SJCRH30 (cell line): ENCODE results near the gene TCTA. TPM values are rescaled to one million over a fixed set of nuclear protein-coding genes. Genes with fewer than 3 reads are reported as not detected.
A peak's percentile ranks its signal among the peaks of the same experiment; 100 is the strongest.

Experiments
- DNase-seq, 2 experiments: peaks; one replicate each; pipeline ENCODE4 v3.0.0-alpha.2; 2015 to 2020
- H3K27ac ChIP-seq: fragments of 250-450 bp; sonication (Bioruptor Pico); 2 replicates; pipeline ENCODE4 v1.5.1; 2020; ENCODE audit warnings: mild to moderate bottlenecking, moderate library complexity
- H3K27me3 ChIP-seq: fragments of 250-450 bp; sonication (Bioruptor Pico); 2 replicates; pipeline ENCODE4 v1.5.1; 2020; ENCODE audit warnings: mild to moderate bottlenecking, moderate library complexity
- H3K36me3 ChIP-seq: fragments of 250-450 bp; sonication (Bioruptor Pico); 2 replicates; pipeline ENCODE4 v1.5.1; 2020; ENCODE audit warnings: mild to moderate bottlenecking, moderate library complexity
- H3K4me1 ChIP-seq: fragments of 250-450 bp; sonication (Bioruptor Pico); 2 replicates; pipeline ENCODE4 v1.5.1; 2020; ENCODE audit warnings: mild to moderate bottlenecking, moderate library complexity
- H3K4me3 ChIP-seq: fragments of 250-450 bp; sonication (Bioruptor Pico); 2 replicates; pipeline ENCODE4 v1.5.1; 2020; ENCODE audit warnings: mild to moderate bottlenecking, moderate library complexity
- H3K9me3 ChIP-seq: fragments of 250-450 bp; sonication (Bioruptor Pico); replicated peaks from 2 replicates; pipeline ENCODE4 v1.5.1; 2020; ENCODE audit warnings: mild to moderate bottlenecking, moderate library complexity
- total RNA-seq: library from RNA; depleted of rRNA; stranded (reverse); fragments of >200 nt; shearing (Covaris generic); gene quantifications from 2 replicates; pipeline ENCODE4 v1.2.3, GENCODE V29; 2014

The TCTA gene
- total RNA-seq, 1 experiment from 2014 or later = 13.1 TPM

DNA sequence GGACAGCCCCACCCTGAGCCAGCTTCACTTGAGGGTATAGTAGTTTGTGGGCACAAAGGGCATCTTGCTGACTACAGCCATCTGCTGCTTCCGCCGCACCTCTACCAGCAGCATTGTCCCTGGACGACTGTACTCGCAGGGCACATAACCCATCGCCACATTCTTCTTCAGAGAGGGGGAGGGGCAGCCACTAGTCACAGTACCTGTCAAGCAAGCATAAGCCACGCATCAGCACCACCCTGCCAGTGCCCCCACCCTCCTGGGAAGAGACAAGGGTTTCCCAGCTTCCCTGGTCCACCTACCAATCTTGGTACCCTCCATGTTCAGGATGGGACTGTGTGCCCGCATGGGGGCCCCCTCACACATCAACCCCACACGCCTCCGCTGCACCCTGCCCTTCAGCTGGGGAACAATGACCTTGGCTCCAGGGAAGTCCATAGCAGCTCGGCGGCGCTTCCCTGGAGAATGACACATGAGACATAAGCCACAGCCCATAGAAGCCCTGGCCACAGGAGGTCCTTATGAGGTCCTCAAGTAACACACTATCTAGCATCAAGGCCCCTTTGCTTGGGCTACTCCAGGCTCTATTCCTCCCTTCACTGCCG, 5.4 kb downstream of the TCTA start:
- Histone ChIP-seq H3K27ac (no peak overlapping the region), H3K9me3 (no peaks in the 10 kb centered on the region), H3K4me3 (no peak overlapping the region), H3K4me1 (peaks cover 22% of the 10 kb centered on the region), H3K36me3 (no peaks in the 10 kb centered on the region), H3K27me3 (no peaks in the 10 kb centered on the region)
- no peak for DNase-seq

DNA sequence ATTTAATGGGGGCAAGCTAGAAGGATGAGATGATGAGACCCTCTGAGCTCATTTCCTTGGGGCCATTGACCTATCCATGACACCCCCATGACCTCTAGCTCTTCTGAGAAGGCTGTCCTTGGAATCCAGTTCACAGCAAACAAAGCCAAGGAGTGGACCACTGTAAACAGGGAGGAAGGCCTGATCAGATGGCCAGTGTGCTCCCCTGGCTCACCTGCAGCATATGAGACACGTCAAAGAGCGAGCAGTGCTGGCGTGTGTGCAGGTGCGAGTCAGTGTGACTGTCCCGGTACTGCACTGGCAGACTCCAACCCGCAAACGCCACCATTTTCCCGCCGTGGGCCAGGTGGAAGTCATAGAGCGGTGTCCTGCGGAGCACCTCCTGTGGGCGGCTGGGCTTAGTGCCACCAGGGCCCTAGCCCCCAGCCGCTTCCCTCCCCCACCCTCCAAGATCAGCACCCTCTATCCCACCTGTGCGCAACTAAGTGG, 9.7 kb downstream of the TCTA start:
- H3K4me3 ChIP-seq = no peak overlapping the region
- H3K36me3 ChIP-seq = no peaks in the 10 kb centered on the region
- DNase-seq = no peak
- no peak overlapping the region for H3K27ac ChIP-seq
- H3K4me1 ChIP-seq = peaks cover 3% of the 10 kb centered on the region
- no peaks in the 10 kb centered on the region for H3K9me3 ChIP-seq
- H3K27me3 ChIP-seq = no peaks in the 10 kb centered on the region

DNA sequence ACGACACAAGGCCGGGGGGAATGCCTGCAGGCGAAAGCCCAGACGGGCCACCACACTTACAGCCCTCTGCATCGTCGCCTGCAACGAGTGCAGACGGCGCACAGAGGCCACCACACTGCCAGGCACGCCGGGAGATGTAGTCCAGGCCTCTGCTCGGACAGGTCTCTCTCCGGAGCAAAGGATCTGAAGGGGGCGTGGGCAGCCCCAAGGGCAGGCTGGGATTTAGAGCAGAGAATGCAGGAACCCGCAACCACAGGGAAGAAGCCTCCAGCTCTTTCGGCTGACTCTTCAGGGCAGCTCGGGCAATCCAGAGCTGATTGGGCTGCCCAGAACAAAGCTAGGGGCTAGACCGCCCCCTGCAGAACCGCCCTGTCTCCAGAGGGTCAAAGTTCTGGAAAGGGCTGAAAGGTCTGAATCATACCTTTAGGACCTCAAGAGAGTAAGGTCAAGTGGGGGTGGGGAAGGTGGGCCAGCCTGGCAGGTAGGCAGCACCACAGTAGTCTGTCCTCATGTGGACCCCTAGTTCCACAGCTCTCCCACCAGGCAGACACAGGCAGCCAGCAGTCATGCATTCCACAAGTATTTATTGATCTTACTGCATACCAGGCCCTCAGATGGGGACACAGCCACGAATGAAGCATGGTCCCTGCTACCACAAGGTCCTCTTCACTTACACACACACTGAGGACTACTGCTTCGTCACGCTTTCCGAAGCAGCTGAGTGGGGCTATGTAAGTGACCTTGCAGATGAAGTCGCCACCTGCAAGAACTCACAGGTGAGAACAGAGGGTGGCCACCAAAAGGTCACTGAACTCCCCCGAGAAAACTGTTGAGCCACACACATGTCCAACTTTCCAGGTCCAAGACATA, 10.4 kb downstream of the TCTA start, which contains the start of gene AMT:
Gene AMT, minus strand, starts transcription at position 95 of the 870 bp plus-strand sequence. Its CDS starts 23 bp downstream, at position 72.
- no peaks in the 10 kb centered on the region for H3K4me1 ChIP-seq
- H3K36me3 ChIP-seq = no peaks in the 10 kb centered on the region
- H3K27ac ChIP-seq = no peak within 1 kb of the TSS
- H3K4me3 ChIP-seq = no peak within 1 kb of the TSS
- H3K9me3 ChIP-seq = no peaks in the 10 kb centered on the region
- no peaks in the 10 kb centered on the region for H3K27me3 ChIP-seq
- DNase-seq = no peak

DNA sequence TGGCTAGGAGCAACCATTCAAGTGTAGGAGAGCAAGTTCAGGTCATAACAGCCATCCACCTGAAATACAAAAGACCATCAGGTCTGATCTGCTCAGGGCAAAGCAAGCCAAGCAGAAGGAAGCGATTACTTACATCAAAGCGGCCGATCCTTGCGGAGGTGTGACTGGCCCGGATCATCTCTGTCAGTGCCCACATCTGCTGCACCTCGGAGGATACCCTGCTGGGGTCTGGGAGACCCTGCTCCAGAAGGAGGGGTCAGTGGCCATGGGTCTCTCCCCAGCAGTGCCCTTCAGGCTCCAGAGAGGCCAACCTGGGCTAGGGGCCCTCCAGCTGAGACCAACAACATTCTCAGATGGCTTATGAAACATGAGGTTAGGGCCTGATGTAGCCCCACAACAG, 12.6 kb downstream of the TCTA start:
- no peak overlapping the region for H3K4me3 ChIP-seq
- no peaks in the 10 kb centered on the region for H3K9me3 ChIP-seq
- H3K4me1 ChIP-seq = no peaks in the 10 kb centered on the region

DNA sequence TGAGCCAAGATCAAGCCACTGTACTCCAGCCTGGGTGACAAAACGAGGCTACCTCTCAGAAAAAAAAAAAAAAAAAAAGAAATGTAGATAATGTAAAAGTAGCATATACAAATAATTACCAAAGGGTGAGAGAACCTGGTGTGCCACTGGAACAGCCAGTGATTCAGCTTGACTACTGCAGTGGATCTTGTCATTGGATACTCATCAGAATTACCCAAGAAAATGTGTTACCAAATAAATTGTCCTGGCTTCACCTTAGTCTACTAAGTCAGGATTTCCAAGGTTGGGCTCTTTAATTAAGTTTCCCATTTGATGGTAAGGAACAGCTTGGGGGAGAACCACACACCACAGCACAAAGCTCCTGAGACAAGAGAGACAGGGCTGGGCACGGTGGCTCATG, 15.4 kb downstream of the TCTA start:
- Histone ChIP-seq H3K4me1 (no peaks in the 10 kb centered on the region), H3K27ac (no peak overlapping the region), H3K4me3 (no peak overlapping the region), H3K27me3 (no peaks in the 10 kb centered on the region), H3K36me3 (no peaks in the 10 kb centered on the region), H3K9me3 (no peaks in the 10 kb centered on the region)
- no peak for DNase-seq

More for the DNA sequence above, 12.6 kb downstream of the TCTA start:
- Histone ChIP-seq H3K36me3 (no peaks in the 10 kb centered on the region), H3K27ac (no peak overlapping the region), H3K27me3 (no peaks in the 10 kb centered on the region)
- no peak for DNase-seq

GRCh38 chr3:49428752-49429080, 16.5 kb downstream of the TCTA start:
- no peak for DNase-seq
- Histone ChIP-seq H3K36me3 (no peaks in the 10 kb centered on the region), H3K27ac (peak overlapping the region; percentile 64; the same call in 1 of the 2 replicates), H3K4me3 (peak overlapping the region; percentile 76), H3K4me1 (no peaks in the 10 kb centered on the region), H3K9me3 (no peaks in the 10 kb centered on the region), H3K27me3 (no peaks in the 10 kb centered on the region)

- DNase-seq = no peak
- Histone ChIP-seq H3K4me1 (no peaks in the 10 kb centered on the region), H3K9me3 (no peaks in the 10 kb centered on the region), H3K4me3 (no peak overlapping the region), H3K36me3 (no peaks in the 10 kb centered on the region), H3K27me3 (no peaks in the 10 kb centered on the region), H3K27ac (no peak overlapping the region)
These were observed 22.5 kb downstream of the TCTA start for GRCh38 chr3:49434731-49435130.

DNA sequence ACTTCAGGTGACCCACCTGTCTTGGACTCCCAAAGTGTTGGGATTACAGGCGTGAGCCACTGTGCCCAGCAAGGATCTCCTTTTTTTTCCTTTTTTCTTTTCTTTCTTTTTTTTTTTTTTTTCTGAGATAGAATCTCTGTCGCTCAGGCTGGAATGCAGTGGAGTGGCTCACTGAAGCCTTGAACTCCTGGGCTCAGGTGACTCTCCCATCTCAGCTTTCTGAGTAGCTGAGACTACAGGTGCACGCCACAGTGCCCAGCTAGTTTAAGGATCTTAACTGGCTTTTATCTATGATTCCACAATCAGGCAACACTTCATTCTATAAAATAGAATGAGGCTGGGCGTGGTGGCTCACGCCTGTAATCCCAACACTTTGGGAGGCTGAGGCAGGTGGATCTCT, 33.2 kb downstream of the TCTA start:
- peaks cover 6% of the 10 kb centered on the region; the same call in 1 of the 2 replicates for H3K4me1 ChIP-seq
- no peak overlapping the region for H3K27ac ChIP-seq
- H3K9me3 ChIP-seq = no peaks in the 10 kb centered on the region
- no peaks in the 10 kb centered on the region for H3K36me3 ChIP-seq
- H3K4me3 ChIP-seq = no peak overlapping the region
- no peaks in the 10 kb centered on the region for H3K27me3 ChIP-seq
- no peak for DNase-seq

- Histone ChIP-seq H3K4me1 (peaks cover 25% of the 10 kb centered on the region), H3K4me3 (no peak overlapping the region)
- no peak for DNase-seq
These were observed 41.4 kb downstream of the TCTA start for GRCh38 chr3:49453621-49454020.

GRCh38 chr3:49454458-49454857, 42.2 kb downstream of the TCTA start:
- Histone ChIP-seq H3K27ac (peak overlapping the region; percentile 90), H3K9me3 (no peaks in the 10 kb centered on the region), H3K4me1 (peaks cover 32% of the 10 kb centered on the region), H3K36me3 (no peaks in the 10 kb centered on the region), H3K4me3 (no peak overlapping the region), H3K27me3 (no peaks in the 10 kb centered on the region)
- DNase-seq = peak; percentile 52 to 63

More at GRCh38 chr3:49453621-49454020, 41.4 kb downstream of the TCTA start:
- no peaks in the 10 kb centered on the region for H3K36me3 ChIP-seq
- H3K27me3 ChIP-seq = no peaks in the 10 kb centered on the region
- no peaks in the 10 kb centered on the region for H3K9me3 ChIP-seq
- no peak overlapping the region for H3K27ac ChIP-seq

GRCh38 chr3:49454898-49455681, 42.9 kb downstream of the TCTA start:
- Histone ChIP-seq H3K36me3 (no peaks in the 10 kb centered on the region), H3K9me3 (no peaks in the 10 kb centered on the region), H3K4me1 (peaks cover 38% of the 10 kb centered on the region), H3K4me3 (no peak overlapping the region), H3K27ac (peak overlapping the region; percentile 90), H3K27me3 (no peaks in the 10 kb centered on the region)
- peak; percentile 89 to 94 for DNase-seq

DNA sequence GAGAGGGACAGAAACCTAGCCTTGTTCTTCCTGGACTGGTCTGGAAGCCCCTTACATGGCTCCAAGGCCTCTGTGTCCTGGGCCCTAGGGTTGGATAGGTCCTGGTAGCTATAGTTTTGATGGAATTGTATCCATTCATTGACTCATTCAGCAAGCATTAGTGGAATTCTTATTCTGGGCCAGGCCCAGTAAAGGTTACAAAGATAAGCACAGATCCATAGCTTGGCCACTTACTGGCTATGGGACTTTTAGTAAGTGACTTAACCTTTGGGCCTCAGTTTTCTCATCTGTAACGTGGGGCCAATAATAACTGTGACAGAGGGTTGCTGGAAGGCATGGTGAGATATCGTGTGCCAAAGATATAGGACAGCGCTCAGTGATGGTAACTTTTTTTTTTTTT, 44.2 kb downstream of the TCTA start:
- Histone ChIP-seq H3K4me3 (no peak overlapping the region), H3K9me3 (no peaks in the 10 kb centered on the region), H3K4me1 (peaks cover 52% of the 10 kb centered on the region), H3K27me3 (no peaks in the 10 kb centered on the region), H3K36me3 (no peaks in the 10 kb centered on the region), H3K27ac (no peak overlapping the region; the same call in 1 of the 2 replicates)
- no peak for DNase-seq

- no peak overlapping the region for H3K4me3 ChIP-seq
- no peaks in the 10 kb centered on the region for H3K36me3 ChIP-seq
- no peaks in the 10 kb centered on the region for H3K9me3 ChIP-seq
- H3K27ac ChIP-seq = peak overlapping the region; percentile 92
- no peaks in the 10 kb centered on the region for H3K27me3 ChIP-seq
- DNase-seq = peak in 1 of 2 experiments; percentile 26
- peaks cover 56% of the 10 kb centered on the region for H3K4me1 ChIP-seq
These were observed 48.1 kb downstream of the TCTA start for GRCh38 chr3:49460188-49460890.

GRCh38 chr3:49460956-49461355, 48.7 kb downstream of the TCTA start:
- H3K4me3 ChIP-seq = no peak overlapping the region
- H3K27me3 ChIP-seq = no peaks in the 10 kb centered on the region
- H3K9me3 ChIP-seq = no peaks in the 10 kb centered on the region
- H3K4me1 ChIP-seq = peaks cover 57% of the 10 kb centered on the region
- peak overlapping the region; percentile 92 for H3K27ac ChIP-seq
- peak in 1 of 2 experiments; percentile 23 for DNase-seq
- no peaks in the 10 kb centered on the region for H3K36me3 ChIP-seq
